Fibroblast of lung (primary cell): ENCODE results near the gene ERCC1. TPM values are rescaled to one million over a fixed set of nuclear protein-coding genes. Genes with fewer than 3 reads are reported as not detected.

Source experiments
- DNase-seq, 2 donors: peaks; one replicate each; pipeline versions ENCODE4 v3.0.0 to v3.0.0-alpha.2; 2010; ENCODE audit warnings: low read depth in 2 of 2
- H2AFZ ChIP-seq: 2 replicates; pipeline ENCODE4 v1.5.1; 2012; ENCODE audit warnings: low read length, control low read depth, inconsistent platforms
- H3K27ac ChIP-seq: 2 replicates; pipeline ENCODE4 v1.5.1; 2011; ENCODE audit warnings: low read length, control low read depth; ENCODE audit not compliant: insufficient read depth
- H3K27me3 ChIP-seq: 2 replicates; pipeline ENCODE4 v1.5.1; 2011; ENCODE audit warnings: mild to moderate bottlenecking, low read length; ENCODE audit not compliant: control insufficient read depth, insufficient read depth
- H3K36me3 ChIP-seq: 2 replicates; pipeline ENCODE4 v1.5.1; 2011; ENCODE audit warnings: low read length; ENCODE audit not compliant: control insufficient read depth, insufficient read depth
- H3K4me1 ChIP-seq: 2 replicates; pipeline ENCODE4 v1.5.1; 2011; ENCODE audit warnings: low read length; ENCODE audit not compliant: control insufficient read depth, insufficient read depth; ENCODE audit errors: extremely low read depth
- H3K4me2 ChIP-seq: 2 replicates; pipeline ENCODE4 v1.5.1; 2011; ENCODE audit warnings: low read length, control low read depth; ENCODE audit not compliant: insufficient read depth; ENCODE audit errors: extremely low read depth
- H3K4me3 ChIP-seq, 4 experiments: fragments of 200-600 bp in 1 of 4; sonication (generic) in 1 of 4; replicated peaks in 1 of 4; 2 replicates each; pipeline ENCODE4 v1.5.1; 2011 to 2016; ENCODE audit warnings: low read length in 4 of 4, low read depth in 3 of 4, mild to moderate bottlenecking in 3 of 4, control low read depth in 2 of 4, inconsistent platforms in 1 of 4, mixed read lengths in 1 of 4; ENCODE audit not compliant: insufficient read depth in 1 of 4; ENCODE audit errors: control extremely low read depth in 1 of 4
- H3K79me2 ChIP-seq: 2 replicates; pipeline ENCODE4 v1.5.1; 2012; ENCODE audit warnings: mild to moderate bottlenecking, low read length, inconsistent platforms; ENCODE audit not compliant: control insufficient read depth, insufficient read depth
- H3K9ac ChIP-seq: 2 replicates; pipeline ENCODE4 v1.5.1; 2011; ENCODE audit warnings: mild to moderate bottlenecking, low read length, control low read depth; ENCODE audit not compliant: insufficient read depth
- H3K9me3 ChIP-seq: 2 replicates; pipeline ENCODE4 v1.5.1; 2012; ENCODE audit warnings: low read depth, low read length; ENCODE audit not compliant: control insufficient read depth, insufficient read depth
- H4K20me1 ChIP-seq: 2 replicates; pipeline ENCODE4 v1.5.1; 2011; ENCODE audit warnings: low read length; ENCODE audit not compliant: control insufficient read depth, insufficient read depth; ENCODE audit errors: extremely low read depth
- CTCF ChIP-seq, 2 donors: IDR thresholded peaks in 1 of 2; conservative IDR thresholded peaks in 1 of 2; 1 replicate in 1 of 2; 2 replicates in 1 of 2; pipeline ENCODE4 v1.5.1; 2011 to 2012; ENCODE audit warnings: low read length in 2 of 2, control low read depth in 1 of 2, inconsistent platforms in 1 of 2, low read depth in 1 of 2, mild to moderate bottlenecking in 1 of 2
- EZH2 ChIP-seq: IDR thresholded peaks from 2 replicates; pipeline ENCODE4 v1.5.1; 2012; ENCODE audit warnings: low read length, control low read depth, mild to moderate bottlenecking; ENCODE audit errors: missing control alignments
- polyA plus RNA-seq, 2 donors: library from polyadenylated mRNA; depleted of rRNA in 1 of 2; stranded (reverse) in 1 of 2; unstranded in 1 of 2; fragments of >200 nt; gene quantifications; 2 replicates each; pipeline ENCODE4 v1.2.1, GENCODE V29; 2011 to 2012; ENCODE audit warnings: missing spikeins in 1 of 2
- total RNA-seq: library from RNA; depleted of rRNA; stranded (reverse); fragments of >200 nt; gene quantifications from 2 replicates; pipeline ENCODE4 v1.2.1, GENCODE V29; 2014

ERCC1 gene
- total and polyA plus RNA-seq, 2 donors (not counting 1 experiment from before 2014, with no cell fraction given) = 49.3 to 81.1 TPM

DNA sequence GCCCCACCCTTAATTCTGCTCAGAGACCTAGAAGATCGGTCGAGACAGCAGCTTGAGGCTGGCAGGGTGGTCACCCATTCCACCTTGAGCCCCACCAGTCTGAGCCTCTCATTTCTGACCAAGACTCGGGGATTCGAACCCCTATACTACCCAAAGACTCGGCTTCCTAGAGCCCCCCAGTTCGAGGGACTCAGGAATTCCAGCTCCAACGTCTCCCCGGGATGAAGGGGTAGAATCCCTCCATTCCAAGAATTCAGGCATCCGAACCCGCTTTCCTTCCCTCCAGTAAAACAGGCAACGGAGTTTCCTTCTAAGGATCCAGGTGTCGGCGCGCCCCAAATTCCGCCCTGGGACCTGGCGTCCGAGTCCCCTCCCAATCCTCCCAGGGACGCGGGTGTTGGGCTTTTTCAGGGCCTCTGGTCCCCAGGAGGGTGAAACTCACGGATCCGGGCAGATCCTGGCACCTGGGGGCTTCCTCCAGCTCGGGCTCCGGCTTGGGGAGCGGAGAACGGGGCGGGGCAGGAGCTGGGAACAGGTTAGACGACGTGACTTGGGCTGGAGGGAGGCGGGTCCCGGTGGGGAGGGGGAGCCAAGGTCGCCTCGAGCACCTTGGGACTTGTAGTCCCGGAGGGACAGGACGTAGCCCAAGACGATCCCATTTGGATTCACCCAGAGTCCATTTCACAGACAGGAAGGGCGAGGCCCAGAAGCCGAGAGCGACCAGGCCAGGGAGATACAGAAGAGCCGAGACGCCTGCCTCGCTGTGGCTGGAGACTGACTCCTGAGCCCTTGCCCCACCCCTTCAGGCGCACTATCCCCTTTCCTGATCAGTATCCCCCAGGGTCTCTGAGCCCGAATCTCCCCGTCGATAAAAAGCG lies 18.9 kb downstream of the ERCC1 start, which contains the start of gene PPP1R13L:
PPP1R13L (minus strand) TSS at position 513 of the 878 bp plus-strand sequence. CDS start 6,751 bp downstream, outside the sequence.
- TF ChIP-seq CTCF (conservative IDR thresholded peaks at IDR 0.05 in 1 of 2, IDR thresholded peaks at IDR 0.05 in 1 of 2; ENCODE audit: low read depth in 1 of 2, low read length in 2 of 2) = no peak
- no peak for TF ChIP-seq EZH2
- Histone ChIP-seq H3K27ac (peak within 1 kb of the TSS; percentile 98), H3K4me3 (peak within 1 kb of the TSS; percentile 68 to 96 (median 94)), H3K36me3 (no peaks in the 10 kb centered on the region), H3K27me3 (no peaks in the 10 kb centered on the region), H3K79me2 (peaks cover 6% of the 10 kb centered on the region), H4K20me1 (no peaks in the 10 kb centered on the region), H3K4me2 (peak within 1 kb of the TSS; percentile 98), H3K4me1 (peaks cover 8% of the 10 kb centered on the region), H3K9ac (peak within 1 kb of the TSS; percentile 90), H2AFZ (peak within 1 kb of the TSS; percentile 92), H3K9me3 (no peaks in the 10 kb centered on the region)
- DNase-seq = peak; percentile 53 to 82

GRCh38 chr19:45403781-45404556 lies 19.7 kb downstream of the ERCC1 start:
- no peaks in the 10 kb centered on the region for H3K9me3 ChIP-seq
- no peaks in the 10 kb centered on the region for H3K27me3 ChIP-seq
- H3K27ac ChIP-seq = no peak overlapping the region
- no peak for DNase-seq
- no peaks in the 10 kb centered on the region for H4K20me1 ChIP-seq
- H2AFZ ChIP-seq = no peak overlapping the region
- H3K4me1 ChIP-seq = peaks cover 8% of the 10 kb centered on the region
- H3K36me3 ChIP-seq = no peaks in the 10 kb centered on the region
- no peak for TF ChIP-seq EZH2
- peak; percentile 34 to 49 for TF ChIP-seq CTCF (conservative IDR thresholded peaks at IDR 0.05 in 1 of 2, IDR thresholded peaks at IDR 0.05 in 1 of 2; ENCODE audit: low read depth in 1 of 2, low read length in 2 of 2)
- no peak overlapping the region for H3K9ac ChIP-seq
- peaks cover 6% of the 10 kb centered on the region for H3K79me2 ChIP-seq
- H3K4me3 ChIP-seq = peak overlapping the region in 2 of 4 experiments; percentile 93 to 96
- H3K4me2 ChIP-seq = peak overlapping the region; percentile 20

- DNase-seq = no peak
- no peaks in the 10 kb centered on the region for H4K20me1 ChIP-seq
- H3K4me1 ChIP-seq = peaks cover 8% of the 10 kb centered on the region
- H3K4me2 ChIP-seq = no peak overlapping the region
- H3K79me2 ChIP-seq = peaks cover 6% of the 10 kb centered on the region
- no peak overlapping the region for H3K27ac ChIP-seq
- no peak overlapping the region for H3K4me3 ChIP-seq
- no peak overlapping the region for H3K9ac ChIP-seq
- H3K9me3 ChIP-seq = no peaks in the 10 kb centered on the region
- H3K36me3 ChIP-seq = no peaks in the 10 kb centered on the region
- TF ChIP-seq CTCF (conservative IDR thresholded peaks at IDR 0.05 in 1 of 2, IDR thresholded peaks at IDR 0.05 in 1 of 2; ENCODE audit: low read depth in 1 of 2, low read length in 2 of 2) (no peak), EZH2 (no peak)
- H2AFZ ChIP-seq = no peak overlapping the region
- no peaks in the 10 kb centered on the region for H3K27me3 ChIP-seq
Observed at GRCh38 chr19:45403272-45403671, 20.4 kb downstream of the ERCC1 start.
